NCI-H2029 treated with DMSO at 0.1 percent for 48 hours (cell line): ENCODE results near the gene DOLPP1.
A peak's percentile ranks its signal among the peaks of the same experiment; 100 is the strongest.

Source experiments
- DNase-seq: peaks from one replicate; lab custom pipeline; 2025; lab: John Stamatoyannopoulos, UW

Gene DOLPP1

GRCh38 chr9:129094387-129095169 is 13.7 kb downstream of the DOLPP1 start:
- no peak for DNase-seq

GRCh38 chr9:129095170-129095667 is 14.3 kb downstream of the DOLPP1 start:
- no peak for DNase-seq

DNA sequence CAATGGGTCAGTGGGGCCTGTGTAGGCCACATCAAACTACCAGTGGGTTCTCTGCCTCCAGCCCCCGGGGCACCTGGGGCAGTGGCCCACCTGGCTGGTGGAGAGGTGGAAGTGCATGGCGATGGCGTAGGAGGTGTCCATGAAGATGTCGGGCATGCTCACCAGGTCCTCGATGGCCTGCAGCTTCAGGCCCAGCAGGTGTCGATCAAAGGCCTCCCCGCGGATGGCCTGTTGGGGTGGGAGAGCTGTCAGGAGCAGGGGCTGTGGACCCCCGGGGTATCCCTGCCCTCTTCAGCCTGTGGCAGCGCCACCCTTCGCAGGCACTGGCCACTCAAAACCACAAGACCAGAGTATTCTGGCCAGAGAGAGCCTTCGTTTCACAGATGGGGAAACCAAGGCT is 15.0 kb downstream of the DOLPP1 start:
- DNase-seq: no peak

GRCh38 chr9:129097671-129098306 is 16.9 kb downstream of the DOLPP1 start:
- no peak for DNase-seq

GRCh38 chr9:129098328-129098727 is 17.4 kb downstream of the DOLPP1 start:
- no peak for DNase-seq

DNA sequence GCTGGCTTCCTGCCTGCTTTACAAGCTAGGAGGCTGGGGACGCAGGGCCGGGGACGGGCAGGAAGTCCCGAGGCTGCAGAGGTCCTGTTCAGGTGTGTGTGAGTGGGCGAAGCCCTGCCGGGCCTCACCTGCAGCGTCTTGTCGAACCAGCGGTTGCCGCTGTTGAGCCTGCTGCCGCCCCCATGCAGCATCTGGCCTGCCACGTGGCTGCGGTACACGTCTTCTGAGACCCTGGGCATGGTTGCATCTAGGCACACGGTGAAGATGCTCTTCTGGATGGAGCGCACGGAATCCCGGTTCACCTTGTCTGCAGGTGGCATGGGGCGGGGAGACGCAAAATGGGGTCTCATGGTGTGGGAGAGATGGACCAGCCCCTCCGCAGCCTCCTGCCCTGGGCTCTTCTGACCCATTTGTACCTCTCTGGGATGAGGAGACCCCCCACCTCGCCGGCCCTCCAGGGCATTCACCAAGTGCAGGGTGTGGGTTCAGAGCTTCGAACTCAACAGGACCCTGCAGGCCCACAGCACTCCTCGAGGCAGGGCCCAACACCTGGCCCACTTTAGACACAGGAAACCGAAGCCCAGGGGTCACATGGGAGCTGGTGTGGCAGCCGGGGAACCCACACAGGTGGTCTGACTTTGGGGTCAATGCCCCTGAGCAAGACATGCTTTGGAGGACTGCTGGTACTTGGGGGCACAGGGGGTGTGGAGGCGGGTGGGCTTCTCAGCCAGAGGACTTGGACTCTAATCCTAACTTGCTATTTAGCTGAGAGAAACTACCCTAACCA is 19.7 kb downstream of the DOLPP1 start:
- no peak for DNase-seq

GRCh38 chr9:129101279-129101678 is 20.4 kb downstream of the DOLPP1 start:
- no peak for DNase-seq

DNA sequence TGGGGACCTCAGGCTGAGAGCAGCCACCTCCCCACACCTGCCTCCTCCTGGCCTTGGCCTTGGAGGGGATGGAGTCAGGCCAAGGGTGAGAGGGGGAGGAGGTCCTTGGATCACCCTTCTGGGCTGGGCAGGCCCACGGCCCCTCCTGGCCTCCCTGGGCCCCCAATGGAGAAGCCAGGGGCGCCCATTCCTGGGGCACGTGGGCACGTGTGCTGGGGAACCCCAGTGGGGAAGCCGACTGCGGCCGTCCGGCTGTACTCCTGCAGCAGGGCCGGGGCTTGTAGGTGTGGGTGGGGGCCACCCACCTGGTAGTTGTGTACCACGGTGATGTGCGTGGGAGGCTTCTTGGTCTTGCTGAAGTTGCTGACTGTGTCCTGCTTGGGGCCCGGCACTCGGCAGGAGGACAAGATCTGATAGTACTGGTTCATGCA is 21.2 kb downstream of the DOLPP1 start:
- no peak for DNase-seq

GRCh38 chr9:129102791-129103594 is 22.1 kb downstream of the DOLPP1 start:
- DNase-seq: no peak

GRCh38 chr9:129103595-129103965 is 22.7 kb downstream of the DOLPP1 start:
- no peak for DNase-seq

DNA sequence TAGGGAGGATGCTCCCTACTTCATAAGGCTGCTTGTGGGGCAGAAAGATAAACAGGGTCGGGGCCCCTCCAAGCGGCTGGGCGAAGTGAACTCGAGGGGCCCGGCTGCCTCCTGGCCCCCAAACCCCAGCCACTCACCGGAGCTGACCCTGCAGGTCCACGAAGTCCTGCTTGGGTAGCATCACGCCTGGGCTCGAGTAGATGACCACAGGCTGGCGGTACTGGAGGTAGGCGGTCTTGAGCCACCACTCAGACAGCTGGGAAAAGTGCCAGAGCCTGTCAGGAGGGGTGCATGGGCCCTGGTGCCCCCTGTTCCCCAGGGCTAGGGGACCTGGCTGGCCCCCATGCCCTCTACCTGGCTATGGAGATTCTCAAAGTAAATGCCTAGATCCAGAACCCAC is 23.1 kb downstream of the DOLPP1 start:
- no peak for DNase-seq

- DNase-seq: no peak
These were observed 25.2 kb downstream of the DOLPP1 start for GRCh38 chr9:129105857-129106694.

- no peak for DNase-seq
These were observed 26.7 kb downstream of the DOLPP1 start for GRCh38 chr9:129107651-129108050.

DNA sequence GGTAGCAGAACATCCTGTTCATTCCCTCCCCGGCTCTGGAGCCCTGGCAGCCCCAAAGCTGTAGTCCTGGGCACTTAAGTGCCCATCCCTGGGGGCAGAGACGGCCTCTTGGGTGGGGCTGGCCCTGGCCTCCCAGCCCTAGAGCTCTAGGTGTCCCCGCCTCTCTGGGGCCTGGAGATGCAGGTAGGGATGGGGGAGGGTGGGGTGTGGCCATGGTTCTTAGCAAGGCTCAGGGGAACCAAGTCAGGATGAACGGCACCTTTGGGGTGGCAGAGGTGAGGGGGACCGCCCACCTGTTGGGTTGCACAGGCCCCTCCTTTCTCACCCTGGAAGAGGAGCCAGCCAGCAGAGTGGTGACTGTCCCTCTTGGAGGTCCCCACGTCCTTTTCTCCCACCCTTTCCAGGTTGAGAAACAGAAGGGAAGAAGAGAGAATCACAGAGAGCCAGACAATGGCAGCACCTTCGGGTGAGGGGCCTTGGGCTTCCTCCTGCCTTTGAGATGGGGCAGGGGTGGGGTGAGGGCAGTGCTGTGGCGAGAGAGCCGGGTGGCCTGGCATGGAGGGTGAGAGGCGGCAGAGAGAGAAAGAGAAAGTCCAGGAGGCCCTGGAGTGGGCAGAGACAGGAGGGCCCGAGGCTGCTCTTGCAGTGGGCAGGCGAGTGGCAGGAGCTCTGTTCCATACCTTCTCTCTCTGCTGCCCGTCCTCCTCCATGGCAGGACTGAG is 27.3 kb downstream of the DOLPP1 start:
- no peak for DNase-seq

- no peak for DNase-seq
These were observed 28.1 kb downstream of the DOLPP1 start for GRCh38 chr9:129108805-129109536.

DNA sequence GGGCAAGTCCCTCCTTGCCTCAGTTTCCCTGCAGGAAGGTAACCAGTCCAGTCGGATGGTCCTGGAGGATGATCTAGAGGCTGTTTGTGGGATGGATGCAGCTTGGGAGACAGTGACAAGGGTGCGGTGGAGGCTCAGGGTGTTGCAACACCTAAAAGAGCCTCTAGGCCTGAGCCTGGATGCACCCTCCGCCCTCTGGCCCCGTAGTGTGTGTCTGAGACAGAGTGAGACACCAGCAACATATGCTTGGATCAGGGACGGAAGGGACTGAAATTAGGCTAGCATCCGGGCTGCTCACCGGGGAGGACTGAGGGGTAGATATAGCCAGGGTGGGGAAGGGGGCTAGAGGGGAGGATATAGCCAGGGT is 28.6 kb downstream of the DOLPP1 start:
- no peak for DNase-seq

GRCh38 chr9:129109952-129110739 is 29.2 kb downstream of the DOLPP1 start:
- peak; percentile 74 for DNase-seq

DNA sequence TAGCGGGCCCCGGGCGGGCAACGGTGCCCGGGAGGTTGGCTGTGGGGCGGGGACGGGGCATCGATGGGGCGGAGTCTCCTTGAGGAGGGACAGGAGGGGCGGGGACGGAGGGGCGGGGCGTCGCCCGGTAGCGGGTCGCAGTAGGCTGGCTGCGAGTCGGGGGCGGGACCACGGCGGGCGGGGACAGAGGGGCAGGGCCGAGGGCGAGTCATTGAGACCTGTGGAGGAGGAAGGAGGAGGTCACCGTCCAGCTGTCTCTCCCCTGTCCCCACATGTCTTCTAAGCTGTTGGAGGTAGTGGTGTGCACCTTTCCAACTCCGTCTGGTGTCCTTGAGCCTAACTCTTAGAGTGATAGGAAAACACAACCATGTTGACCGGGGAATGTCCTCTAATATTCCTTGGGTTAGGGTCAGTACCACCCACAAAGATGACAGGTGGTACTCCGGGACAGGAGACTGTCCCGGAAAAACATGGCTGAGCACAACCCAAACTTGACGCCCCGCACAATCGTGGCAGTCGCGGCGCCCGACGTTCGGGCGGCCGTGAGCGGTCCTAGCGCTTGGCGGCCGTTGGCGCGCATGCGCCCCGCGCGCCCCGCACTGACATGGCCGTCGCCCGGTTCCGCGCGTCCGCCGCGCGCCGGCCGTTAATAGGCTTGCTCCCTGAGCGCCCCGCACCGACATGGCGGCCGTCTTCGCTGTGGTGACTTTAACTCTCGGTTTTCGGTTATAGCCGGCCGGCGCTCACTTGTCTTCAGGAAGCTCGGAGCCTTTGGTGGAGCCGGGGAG is 30.0 kb downstream of the DOLPP1 start, which contains the start of the genes CRAT and PTPA:
Gene CRAT, minus strand, starts transcription at position 54 of the 788 bp plus-strand sequence. CDS start 284 bp downstream, outside the sequence.
Gene PTPA, plus strand, starts transcription at position 676 of the 788 bp plus-strand sequence. CDS start 186 bp downstream, outside the sequence.
- DNase-seq: peak; percentile 74
